ENCODE results near the gene NMT1.

The NMT1 gene

GRCh38 chr17:45132572-45133463 is 71.7 kb downstream of the NMT1 start (continued):
- no peak for TF ChIP-seq ZFP41 (tag by site-specific recombination; IDR thresholded peaks at IDR 0.05; ENCODE audit: borderline replicate concordance)
- TF ChIP-seq ZNF76 (tag by site-specific recombination; IDR thresholded peaks at IDR 0.05; ENCODE audit: borderline replicate concordance, low read depth): peak; percentile 31; the same call in 1 of the 2 replicates
- TF ChIP-seq ZNF677 (tag by site-specific recombination; IDR thresholded peaks at IDR 0.05): no peak
- TF ChIP-seq, protein P1, sequence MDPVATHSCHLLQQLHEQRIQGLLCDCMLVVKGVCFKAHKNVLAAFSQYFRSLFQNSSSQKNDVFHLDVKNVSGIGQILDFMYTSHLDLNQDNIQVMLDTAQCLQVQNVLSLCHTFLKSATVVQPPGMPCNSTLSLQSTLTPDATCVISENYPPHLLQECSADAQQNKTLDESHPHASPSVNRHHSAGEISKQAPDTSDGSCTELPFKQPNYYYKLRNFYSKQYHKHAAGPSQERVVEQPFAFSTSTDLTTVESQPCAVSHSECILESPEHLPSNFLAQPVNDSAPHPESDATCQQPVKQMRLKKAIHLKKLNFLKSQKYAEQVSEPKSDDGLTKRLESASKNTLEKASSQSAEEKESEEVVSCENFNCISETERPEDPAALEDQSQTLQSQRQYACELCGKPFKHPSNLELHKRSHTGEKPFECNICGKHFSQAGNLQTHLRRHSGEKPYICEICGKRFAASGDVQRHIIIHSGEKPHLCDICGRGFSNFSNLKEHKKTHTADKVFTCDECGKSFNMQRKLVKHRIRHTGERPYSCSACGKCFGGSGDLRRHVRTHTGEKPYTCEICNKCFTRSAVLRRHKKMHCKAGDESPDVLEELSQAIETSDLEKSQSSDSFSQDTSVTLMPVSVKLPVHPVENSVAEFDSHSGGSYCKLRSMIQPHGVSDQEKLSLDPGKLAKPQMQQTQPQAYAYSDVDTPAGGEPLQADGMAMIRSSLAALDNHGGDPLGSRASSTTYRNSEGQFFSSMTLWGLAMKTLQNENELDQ (tag by site-specific recombination; IDR thresholded peaks at IDR 0.05; ENCODE audit: low read depth): no peak
- TF ChIP-seq ZNF140 (tag by site-specific recombination; IDR thresholded peaks at IDR 0.05): no peak
- peak; percentile 92; the same call in 1 of the 2 replicates for TF ChIP-seq ZNF2 (tag by site-specific recombination; IDR thresholded peaks at IDR 0.05)

- POLR2A ChIA-PET: interaction anchor here (0.9 to 7.8 kb wide), 10 partner anchors 9 to 182 kb away, joined by 3 to 192 read pairs (median 4); partner anchors contain the start of genes HEXIM1, HEXIM2 and MAP3K14
- Histone ChIP-seq H3K4me1 (ENCODE audit: control insufficient read depth, insufficient read depth, low read length) (peaks cover 7% of the 10 kb centered on the region; the same call in 1 of the 2 replicates), H3K36me3 (ENCODE audit: control insufficient read depth in 2 of 2, insufficient read depth in 1 of 2, low read length in 2 of 2) (peaks cover 0 to 22% of the 10 kb centered on the region in 2 experiments; a peak in 1 of 3 replicates), H3K4me3 (ENCODE audit: low read depth, low read length) (peak within 1 kb of the TSS; percentile 67), H3K27ac (ENCODE audit: extremely low read depth, low read depth, low read length) (peak within 1 kb of the TSS; percentile 4; the same call in 1 of the 2 replicates), H3K9me3 (ENCODE audit: control insufficient read depth, insufficient read depth, low read depth, low read length) (no peaks in the 10 kb centered on the region)
- CTCF ChIA-PET: interaction anchor here (0.5 to 10.1 kb wide), 119 partner anchors 9 to 756 kb away, joined by 3 to 301 read pairs (median 4); partner anchors contain the start of genes DCAKD, EFTUD2, FMNL1 and HEXIM1
- TF ChIP-seq ZNF311 (tag by site-specific recombination; IDR thresholded peaks at IDR 0.05; ENCODE audit: borderline replicate concordance) (no peak), HOXD13 (CRISPR knock-in tag; IDR thresholded peaks at IDR 0.05; ENCODE audit: borderline replicate concordance) (no peak), ZNF585B (tag by site-specific recombination; IDR thresholded peaks at IDR 0.05) (no peak), ZFP69B (tag by site-specific recombination; IDR thresholded peaks at IDR 0.05) (peak; percentile 55; the same call in 1 of the 2 replicates), ZNF629 (tag by site-specific recombination; IDR thresholded peaks at IDR 0.05) (peak; percentile 82), OSR2 (tag by site-specific recombination; IDR thresholded peaks at IDR 0.05) (no peak), ZSCAN30 (tag by site-specific recombination; IDR thresholded peaks at IDR 0.05) (peak; percentile 96), ZBTB21 (tag by site-specific recombination; IDR thresholded peaks at IDR 0.05) (peak; percentile 31; the same call in 1 of the 2 replicates), ZNF654 (tag by site-specific recombination; IDR thresholded peaks at IDR 0.05; ENCODE audit: low read depth) (peak; percentile 97), SP3 (tag by site-specific recombination; IDR thresholded peaks at IDR 0.05) (peak; percentile 74), ZNF785 (tag by site-specific recombination; IDR thresholded peaks at IDR 0.05) (no peak), ZEB2 (tag by site-specific recombination; IDR thresholded peaks at IDR 0.05) (peak; percentile 73), ZNF221 (tag by site-specific recombination; IDR thresholded peaks at IDR 0.05; ENCODE audit: borderline replicate concordance) (no peak), CTCF (tag by site-specific recombination; IDR thresholded peaks at IDR 0.05) (peak; percentile 100), ZBTB11 (tag by site-specific recombination; conservative IDR thresholded peaks at IDR 0.05; ENCODE audit: low read depth) (0 out of 2 replicates have a peak, but pooled peaks have one; percentile 11), ZNF626 (tag by site-specific recombination; IDR thresholded peaks at IDR 0.05) (no peak), ZNF155 (tag by site-specific recombination; IDR thresholded peaks at IDR 0.05) (no peak), ZNF501 (tag by site-specific recombination; IDR thresholded peaks at IDR 0.05) (peak; percentile 74)
- TF ChIP-seq, protein P2, sequence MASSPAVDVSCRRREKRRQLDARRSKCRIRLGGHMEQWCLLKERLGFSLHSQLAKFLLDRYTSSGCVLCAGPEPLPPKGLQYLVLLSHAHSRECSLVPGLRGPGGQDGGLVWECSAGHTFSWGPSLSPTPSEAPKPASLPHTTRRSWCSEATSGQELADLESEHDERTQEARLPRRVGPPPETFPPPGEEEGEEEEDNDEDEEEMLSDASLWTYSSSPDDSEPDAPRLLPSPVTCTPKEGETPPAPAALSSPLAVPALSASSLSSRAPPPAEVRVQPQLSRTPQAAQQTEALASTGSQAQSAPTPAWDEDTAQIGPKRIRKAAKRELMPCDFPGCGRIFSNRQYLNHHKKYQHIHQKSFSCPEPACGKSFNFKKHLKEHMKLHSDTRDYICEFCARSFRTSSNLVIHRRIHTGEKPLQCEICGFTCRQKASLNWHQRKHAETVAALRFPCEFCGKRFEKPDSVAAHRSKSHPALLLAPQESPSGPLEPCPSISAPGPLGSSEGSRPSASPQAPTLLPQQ (tag by site-specific recombination; IDR thresholded peaks at IDR 0.05): peak; percentile 53; the same call in 1 of the 2 replicates
These were observed 74.3 kb downstream of the NMT1 start, which contains the start of gene ACBD4 for GRCh38 chr17:45135192-45135977. TSS of gene ACBD4 (plus strand) at chr17:45135687. CDS start at chr17:45136145, 458 bp downstream.

Measured in HEK293 (cell line).